Trophoblast cell (in vitro differentiated cells and primary cell): ENCODE measurements around the gene C6orf62.
"Not testable (repeated sequence)": the region's sequence is repeated elsewhere in the genome, so short reads cannot be mapped to it uniquely, and the experiment has no call there.

ENCODE experiments used
- DNase-seq, 2 donors: peaks; one replicate each; pipeline ENCODE4 v3.0.0-alpha.2; 2016
- H2AFZ ChIP-seq: 2 replicates; pipeline ENCODE4 v1.6.1; 2013; ENCODE audit warnings: low read length, moderate library complexity, mild to moderate bottlenecking; ENCODE audit not compliant: insufficient read depth, poor library complexity
- H2AK5ac ChIP-seq: 2 replicates; pipeline ENCODE4 v1.6.1; 2013; ENCODE audit warnings: mild to moderate bottlenecking, low read length
- H2BK120ac ChIP-seq: 2 replicates; pipeline ENCODE4 v1.6.1; 2013; ENCODE audit warnings: low read length, mild to moderate bottlenecking, moderate library complexity; ENCODE audit not compliant: insufficient read depth, poor library complexity
- H2BK12ac ChIP-seq: 2 replicates; pipeline ENCODE4 v1.6.1; 2013; ENCODE audit warnings: mild to moderate bottlenecking, low read length, moderate library complexity
- H2BK5ac ChIP-seq: 2 replicates; pipeline ENCODE4 v1.6.1; 2013; ENCODE audit warnings: low read length, low read depth, moderate library complexity, mild to moderate bottlenecking; ENCODE audit not compliant: poor library complexity
- H3K14ac ChIP-seq: 2 replicates; pipeline ENCODE4 v1.6.1; 2013; ENCODE audit warnings: mild to moderate bottlenecking, low read length
- H3K18ac ChIP-seq: 2 replicates; pipeline ENCODE4 v1.6.1; 2013; ENCODE audit warnings: mild to moderate bottlenecking, low read length
- H3K23ac ChIP-seq: 2 replicates; pipeline ENCODE4 v1.6.1; 2013; ENCODE audit warnings: low read length
- H3K27ac ChIP-seq: 2 replicates; pipeline ENCODE4 v1.5.1; 2013; ENCODE audit warnings: low read depth, mild to moderate bottlenecking, inconsistent platforms, low read length, moderate library complexity
- H3K27me3 ChIP-seq: 2 replicates; pipeline ENCODE4 v1.6.1; 2013; ENCODE audit warnings: inconsistent platforms, mild to moderate bottlenecking, low read length, moderate library complexity; ENCODE audit not compliant: insufficient read depth
- H3K36me3 ChIP-seq, 2 experiments: 1 replicate in 1 of 2; 2 replicates in 1 of 2; pipeline ENCODE4 v1.6.1; 2013; ENCODE audit warnings: low read length in 2 of 2, mild to moderate bottlenecking in 2 of 2, moderate library complexity in 1 of 2; ENCODE audit not compliant: insufficient read depth in 2 of 2, control insufficient read depth in 1 of 2
- H3K4ac ChIP-seq: 2 replicates; pipeline ENCODE4 v1.6.1; 2013; ENCODE audit warnings: low read depth, mild to moderate bottlenecking, low read length, moderate library complexity
- H3K4me1 ChIP-seq, 2 experiments: 1 replicate in 1 of 2; 2 replicates in 1 of 2; pipeline ENCODE4 v1.6.1; 2013; ENCODE audit warnings: low read length in 2 of 2, mild to moderate bottlenecking in 2 of 2, moderate library complexity in 1 of 2; ENCODE audit not compliant: insufficient read depth in 2 of 2, control insufficient read depth in 1 of 2
- H3K4me2 ChIP-seq: 2 replicates; pipeline ENCODE4 v1.6.1; 2013; ENCODE audit warnings: inconsistent platforms, mild to moderate bottlenecking, low read length, moderate library complexity
- H3K4me3 ChIP-seq: 2 replicates; pipeline ENCODE4 v1.5.1; 2013; ENCODE audit warnings: mild to moderate bottlenecking, low read depth, low read length, inconsistent platforms
- H3K79me1 ChIP-seq: one replicate; pipeline ENCODE4 v1.6.1; 2013; ENCODE audit warnings: low read length
- H3K79me2 ChIP-seq: 2 replicates; pipeline ENCODE4 v1.6.1; 2013; ENCODE audit warnings: low read length, mild to moderate bottlenecking; ENCODE audit not compliant: control insufficient read depth, insufficient read depth, poor library complexity
- H3K9ac ChIP-seq: 2 replicates; pipeline ENCODE4 v1.6.1; 2013; ENCODE audit warnings: mild to moderate bottlenecking, low read length
- H3K9me3 ChIP-seq: 2 replicates; pipeline ENCODE4 v1.6.1; 2013; ENCODE audit warnings: low read depth, mild to moderate bottlenecking, control low read depth, inconsistent platforms, low read length; ENCODE audit not compliant: insufficient read depth
- H4K12ac ChIP-seq: 2 replicates; pipeline ENCODE4 v1.6.1; 2013; ENCODE audit warnings: low read depth, mild to moderate bottlenecking, low read length, moderate library complexity
- H4K8ac ChIP-seq: 2 replicates; pipeline ENCODE4 v1.6.1; 2013; ENCODE audit warnings: low read depth, mild to moderate bottlenecking, low read length, moderate library complexity
- H4K91ac ChIP-seq: one replicate; pipeline ENCODE4 v1.6.1; 2013; ENCODE audit warnings: low read depth, mild to moderate bottlenecking, low read length, moderate library complexity
- WGBS: extraction: QIAGEN DNeasy Blood & Tissue Kit; methylation state at CpG from one replicate; pipeline ENCODE4 v1.1.7; 2013; ENCODE audit warnings: missing lambda C conversion rate; ENCODE audit not compliant: insufficient read length, insufficient coverage; ENCODE audit errors: extremely low coverage; 5-methylcytosine and 5-hydroxymethylcytosine counted together

Gene C6orf62

GRCh38 chr6:24764833-24765828, 46.2 kb upstream of the C6orf62 start:
- H4K8ac ChIP-seq, H3K9me3 ChIP-seq, H3K79me1 ChIP-seq, H2AFZ ChIP-seq, H2AK5ac ChIP-seq, H2BK5ac ChIP-seq, DNase-seq, H3K36me3 ChIP-seq, H3K79me2 ChIP-seq, H2BK120ac ChIP-seq, H3K4me3 ChIP-seq, H4K91ac ChIP-seq, H2BK12ac ChIP-seq, H3K23ac ChIP-seq, H3K4me2 ChIP-seq, H3K4me1 ChIP-seq, H3K14ac ChIP-seq, H3K27ac ChIP-seq, H3K18ac ChIP-seq, H3K4ac ChIP-seq, H3K9ac ChIP-seq, H4K12ac ChIP-seq, H3K27me3 ChIP-seq: not testable (repeated sequence)
- no CpG with 5 or more reads among the region's 20 CpGs for WGBS

GRCh38 chr6:24763578-24763977, 44.6 kb upstream of the C6orf62 start:
- no peak overlapping the region for H3K14ac ChIP-seq
- H2BK5ac ChIP-seq: no peak overlapping the region
- H3K9me3 ChIP-seq: peaks cover 2% of the 10 kb centered on the region
- no CpG with 5 or more reads among the region's 3 CpGs for WGBS
- H3K4ac ChIP-seq: no peak overlapping the region
- no peak overlapping the region for H2AK5ac ChIP-seq
- no peak overlapping the region for H3K9ac ChIP-seq
- no peak overlapping the region for H3K4me3 ChIP-seq
- H3K18ac ChIP-seq: no peak overlapping the region
- no peaks in the 10 kb centered on the region for H3K36me3 ChIP-seq
- no peak overlapping the region for H2AFZ ChIP-seq
- no peaks in the 10 kb centered on the region for H3K79me2 ChIP-seq
- no peaks in the 10 kb centered on the region for H3K79me1 ChIP-seq
- no peak overlapping the region for H4K91ac ChIP-seq
- no peak overlapping the region for H4K8ac ChIP-seq
- H3K27ac ChIP-seq: no peak overlapping the region
- no peak overlapping the region for H4K12ac ChIP-seq
- no peak for DNase-seq
- no peak overlapping the region for H2BK12ac ChIP-seq
- H2BK120ac ChIP-seq: no peak overlapping the region
- H3K4me2 ChIP-seq: no peak overlapping the region
- no peaks in the 10 kb centered on the region for H3K4me1 ChIP-seq
- no peaks in the 10 kb centered on the region for H3K27me3 ChIP-seq
- H3K23ac ChIP-seq: no peak overlapping the region

- Histone ChIP-seq H3K9ac (no peak overlapping the region), H2BK5ac (no peak overlapping the region), H3K27ac (no peak overlapping the region), H3K9me3 (peaks cover 2% of the 10 kb centered on the region), H3K79me2 (no peaks in the 10 kb centered on the region), H2AFZ (no peak overlapping the region), H3K4ac (no peak overlapping the region), H2AK5ac (no peak overlapping the region), H4K8ac (no peak overlapping the region), H3K14ac (no peak overlapping the region), H3K79me1 (no peaks in the 10 kb centered on the region), H4K91ac (no peak overlapping the region), H2BK120ac (no peak overlapping the region), H3K27me3 (no peaks in the 10 kb centered on the region), H3K23ac (no peak overlapping the region), H3K36me3 (no peaks in the 10 kb centered on the region), H4K12ac (no peak overlapping the region), H2BK12ac (no peak overlapping the region), H3K4me2 (no peak overlapping the region), H3K4me1 (no peaks in the 10 kb centered on the region), H3K18ac (no peak overlapping the region), H3K4me3 (no peak overlapping the region)
- DNase-seq: no peak
Measured at GRCh38 chr6:24761851-24762250, 42.9 kb upstream of the C6orf62 start.

DNA sequence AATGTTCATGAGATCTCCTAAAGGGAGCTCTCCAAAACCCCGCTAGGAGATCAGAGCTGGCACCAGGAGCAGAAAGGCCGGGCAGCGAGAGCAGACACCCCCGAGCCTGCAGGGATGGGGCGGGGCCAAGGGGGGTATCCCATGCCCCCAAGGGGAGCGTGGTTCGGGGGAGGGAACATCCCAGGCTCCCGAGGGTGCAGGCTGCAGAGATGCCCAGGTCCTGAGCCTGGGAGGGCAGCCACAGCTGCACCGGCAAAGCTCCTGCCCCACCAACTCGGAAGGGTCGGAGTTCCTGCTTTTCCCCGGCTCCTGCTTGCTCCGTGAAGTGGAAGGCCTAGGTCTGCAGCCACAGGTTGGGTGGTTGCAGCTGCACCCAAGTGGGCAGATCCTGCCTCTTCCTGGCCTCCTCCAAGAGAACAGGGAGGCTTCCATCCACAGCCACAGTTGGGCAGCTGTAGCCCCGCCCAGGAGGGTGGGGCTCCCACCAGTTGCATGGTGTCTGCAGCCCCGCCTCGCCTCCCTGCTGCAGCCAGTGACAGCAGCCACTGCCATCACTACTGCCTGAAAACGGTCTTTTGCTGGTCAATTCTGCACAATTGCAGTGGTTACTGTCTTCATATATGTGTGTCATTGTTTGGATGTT, 42.4 kb upstream of the C6orf62 start:
- Histone ChIP-seq H3K79me1 (no peaks in the 10 kb centered on the region), H3K36me3 (no peaks in the 10 kb centered on the region), H2BK12ac (no peak overlapping the region), H3K27me3 (no peaks in the 10 kb centered on the region), H3K18ac (no peak overlapping the region), H2BK120ac (no peak overlapping the region), H3K4me3 (no peak overlapping the region), H4K8ac (no peak overlapping the region), H4K12ac (no peak overlapping the region), H2AK5ac (no peak overlapping the region), H3K14ac (no peak overlapping the region), H4K91ac (no peak overlapping the region), H3K27ac (no peak overlapping the region), H3K79me2 (no peaks in the 10 kb centered on the region), H2AFZ (no peak overlapping the region), H3K9ac (no peak overlapping the region), H2BK5ac (no peak overlapping the region), H3K9me3 (peaks cover 2% of the 10 kb centered on the region), H3K23ac (no peak overlapping the region), H3K4me2 (no peak overlapping the region), H3K4ac (no peak overlapping the region), H3K4me1 (no peaks in the 10 kb centered on the region)
- WGBS: no CpG with 5 or more reads among the region's 17 CpGs
- peak in 1 of 2 donors; percentile 16 for DNase-seq
